K562 (cell line): ENCODE data around the gene HOXB7. TPM values are rescaled to one million over a fixed set of nuclear protein-coding genes. Genes with fewer than 3 reads are reported as not detected.
A peak's percentile ranks its signal among the peaks of the same experiment; 100 is the strongest.

Experiments used
- BHLHE40 ChIP-seq: IDR thresholded peaks from 2 replicates; pipeline ENCODE4 v1.6.1; 2011; ENCODE audit warnings: low read length, improper control_type of control experiment
- DMBX1 ChIP-seq: fragments of 250-450 bp; sonication (Bioruptor Pico); IDR thresholded peaks from 2 replicates; pipeline ENCODE4 v1.8.0; 2022; ENCODE audit warnings: inconsistent platforms, mild to moderate bottlenecking, moderate library complexity, borderline replicate concordance
- DPF2 ChIP-seq: fragments of 450-650 bp; IDR thresholded peaks from 2 replicates; pipeline ENCODE4 v1.6.1; 2016
- HMGN3 ChIP-seq: IDR thresholded peaks from 2 replicates; pipeline ENCODE4 v1.6.1; 2011; ENCODE audit warnings: borderline replicate concordance, low read depth, mild to moderate bottlenecking, mixed read lengths, low read length; ENCODE audit not compliant: insufficient read length; ENCODE audit errors: extremely low read depth
- IRF2 ChIP-seq: sonication (generic); formaldehyde crosslinking; IDR thresholded peaks from 2 replicates; pipeline ENCODE4 v1.8.1; 2022; ENCODE audit warnings: mild to moderate bottlenecking, missing genetic modification reagents
- NCOA4 ChIP-seq: fragments of 450-650 bp; IDR thresholded peaks from 2 replicates; pipeline ENCODE4 v1.6.1; 2018; ENCODE audit warnings: mild to moderate bottlenecking; ENCODE audit not compliant: partially characterized antibody
- OTX1 ChIP-seq: fragments of 450-650 bp; formaldehyde crosslinking; IDR thresholded peaks from 2 replicates; pipeline ENCODE4 v1.4.0; 2022; ENCODE audit warnings: mild to moderate bottlenecking
- RBM22 ChIP-seq: fragments of 200-400 bp; formaldehyde crosslinking; IDR thresholded peaks from 2 replicates; pipeline ENCODE4 v1.6.1; 2018; ENCODE audit warnings: low read length, low read depth; ENCODE audit not compliant: poor library complexity, severe bottlenecking
- SMAD2 ChIP-seq: fragments of 150-350 bp; IDR thresholded peaks from 2 replicates; pipeline ENCODE4 v1.6.1; 2014; ENCODE audit warnings: low read depth, mild to moderate bottlenecking, low read length
- SMC3 ChIP-seq: conservative IDR thresholded peaks from 2 replicates; pipeline ENCODE4 v1.6.1; 2011; ENCODE audit warnings: low read depth, low read length, improper control_type of control experiment; ENCODE audit not compliant: insufficient read depth
- XRCC3 ChIP-seq: fragments of 450-650 bp; IDR thresholded peaks from 2 replicates; pipeline ENCODE4 v1.6.1; 2017; ENCODE audit warnings: mild to moderate bottlenecking, moderate library complexity
- ZBTB8A ChIP-seq: fragments of 450-650 bp; IDR thresholded peaks from 2 replicates; pipeline ENCODE4 v1.6.1; 2018; ENCODE audit warnings: mild to moderate bottlenecking, moderate library complexity; ENCODE audit not compliant: partially characterized antibody
- ZNF780A ChIP-seq: fragments of 250-450 bp; sonication (Bioruptor Pico); IDR thresholded peaks from 2 replicates; pipeline ENCODE4 v1.5.0; 2021; ENCODE audit warnings: mild to moderate bottlenecking
- polyA plus RNA-seq, 8 experiments: library from polyadenylated mRNA; depleted of rRNA in 4 of 8; stranded (reverse) in 5 of 8; unstranded in 3 of 8; fragments of >200 nt; fragmentation: Nextera tagmentation in 2 of 8; fragmentation: Illumina TruSeq in 1 of 8; extraction: Ambion mirVana in 2 of 8; extraction: Trizol in 1 of 8; gene quantifications; 2 replicates each; pipeline versions ENCODE4 v1.2.1 to v1.2.3, GENCODE V29; 2011 to 2014; ENCODE audit warnings: inconsistent platforms in 1 of 8, missing spikeins in 1 of 8
- total RNA-seq, 7 experiments: library from RNA; depleted of rRNA in 6 of 7; stranded (reverse); fragments of >200 nt in 6 of 7; fragmentation: Illumina TruSeq in 2 of 7; extraction: Trizol in 2 of 7; gene quantifications; 2 replicates each; pipeline versions ENCODE4 v1.2.1 to v1.2.3, GENCODE V29; 2011 to 2021; ENCODE audit warnings: low replicate concordance in 1 of 7
- TF ChIP-seq, protein P1 (sequence below): IDR thresholded peaks from 3 replicates; pipeline ENCODE4 v1.6.1; 2011; ENCODE audit warnings: borderline replicate concordance, mild to moderate bottlenecking, moderate library complexity; ENCODE audit not compliant: insufficient read length; ENCODE audit errors: extremely low read depth
- TF ChIP-seq, protein P2 (sequence below): fragments of 450-650 bp; formaldehyde crosslinking; IDR thresholded peaks from 2 replicates; pipeline ENCODE4 v1.4.0; 2022; ENCODE audit warnings: missing genetic modification characterization
- TF ChIP-seq, protein P3 (sequence below): fragments of 250-450 bp; sonication (Bioruptor Pico); IDR thresholded peaks from 2 replicates; pipeline ENCODE4 v1.4.0; 2020
- TF ChIP-seq, protein P4 (sequence below): IDR thresholded peaks from 2 replicates; pipeline ENCODE4 v1.6.1; 2011; ENCODE audit not compliant: insufficient read length; ENCODE audit errors: extremely low read depth
- TF ChIP-seq, protein P5 (sequence below): IDR thresholded peaks from 3 replicates; pipeline ENCODE4 v1.6.1; 2011; ENCODE audit warnings: borderline replicate concordance, mild to moderate bottlenecking; ENCODE audit not compliant: insufficient read length, insufficient read depth
- TF ChIP-seq, protein P6 (sequence below): fragments of 250-450 bp; sonication (Bioruptor Pico); IDR thresholded peaks from 2 replicates; pipeline ENCODE4 v1.8.0; 2022; ENCODE audit warnings: inconsistent platforms, mild to moderate bottlenecking, moderate library complexity, borderline replicate concordance

Gene HOXB7
- total and polyA plus RNA-seq, 9 of the 15 experiments (the other 6 are each of a cell fraction or from before 2014, with no cell fraction given): 5.5 to 16.7 (median 8.3) TPM

DNA sequence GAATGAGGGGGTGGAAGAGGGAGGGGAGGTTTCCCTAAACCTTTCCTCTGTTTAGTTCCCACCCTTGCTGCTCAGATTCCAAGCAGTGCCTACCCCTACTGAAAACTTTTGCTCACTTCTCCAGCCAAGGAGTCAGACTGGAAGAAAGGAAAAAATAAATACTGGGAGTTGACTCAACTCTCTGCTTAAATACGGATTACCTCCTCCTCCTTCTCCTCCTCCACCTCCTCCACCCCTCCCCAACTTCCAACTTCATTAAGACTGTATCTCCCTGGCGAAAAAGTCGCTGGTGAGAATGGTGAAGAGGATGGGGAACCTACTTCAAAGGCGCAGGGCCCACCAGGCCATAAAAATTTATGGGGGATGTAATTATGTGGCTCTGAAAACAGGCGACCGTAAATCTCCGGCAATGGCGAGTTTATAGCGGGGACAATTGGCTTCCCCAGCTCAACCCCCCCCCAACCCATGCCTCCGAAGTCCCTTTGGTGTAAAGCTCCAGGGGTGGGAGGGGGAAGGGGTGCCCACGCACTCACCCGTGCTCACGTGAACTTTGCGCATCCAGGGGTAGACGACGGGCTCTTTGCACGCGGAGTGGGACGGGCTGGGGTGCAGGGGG lies 33.4 kb downstream of the HOXB7 start (continued):
- TF ChIP-seq, protein P1, sequence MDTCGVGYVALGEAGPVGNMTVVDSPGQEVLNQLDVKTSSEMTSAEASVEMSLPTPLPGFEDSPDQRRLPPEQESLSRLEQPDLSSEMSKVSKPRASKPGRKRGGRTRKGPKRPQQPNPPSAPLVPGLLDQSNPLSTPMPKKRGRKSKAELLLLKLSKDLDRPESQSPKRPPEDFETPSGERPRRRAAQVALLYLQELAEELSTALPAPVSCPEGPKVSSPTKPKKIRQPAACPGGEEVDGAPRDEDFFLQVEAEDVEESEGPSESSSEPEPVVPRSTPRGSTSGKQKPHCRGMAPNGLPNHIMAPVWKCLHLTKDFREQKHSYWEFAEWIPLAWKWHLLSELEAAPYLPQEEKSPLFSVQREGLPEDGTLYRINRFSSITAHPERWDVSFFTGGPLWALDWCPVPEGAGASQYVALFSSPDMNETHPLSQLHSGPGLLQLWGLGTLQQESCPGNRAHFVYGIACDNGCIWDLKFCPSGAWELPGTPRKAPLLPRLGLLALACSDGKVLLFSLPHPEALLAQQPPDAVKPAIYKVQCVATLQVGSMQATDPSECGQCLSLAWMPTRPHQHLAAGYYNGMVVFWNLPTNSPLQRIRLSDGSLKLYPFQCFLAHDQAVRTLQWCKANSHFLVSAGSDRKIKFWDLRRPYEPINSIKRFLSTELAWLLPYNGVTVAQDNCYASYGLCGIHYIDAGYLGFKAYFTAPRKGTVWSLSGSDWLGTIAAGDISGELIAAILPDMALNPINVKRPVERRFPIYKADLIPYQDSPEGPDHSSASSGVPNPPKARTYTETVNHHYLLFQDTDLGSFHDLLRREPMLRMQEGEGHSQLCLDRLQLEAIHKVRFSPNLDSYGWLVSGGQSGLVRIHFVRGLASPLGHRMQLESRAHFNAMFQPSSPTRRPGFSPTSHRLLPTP: no peak
- TF ChIP-seq, protein P2, sequence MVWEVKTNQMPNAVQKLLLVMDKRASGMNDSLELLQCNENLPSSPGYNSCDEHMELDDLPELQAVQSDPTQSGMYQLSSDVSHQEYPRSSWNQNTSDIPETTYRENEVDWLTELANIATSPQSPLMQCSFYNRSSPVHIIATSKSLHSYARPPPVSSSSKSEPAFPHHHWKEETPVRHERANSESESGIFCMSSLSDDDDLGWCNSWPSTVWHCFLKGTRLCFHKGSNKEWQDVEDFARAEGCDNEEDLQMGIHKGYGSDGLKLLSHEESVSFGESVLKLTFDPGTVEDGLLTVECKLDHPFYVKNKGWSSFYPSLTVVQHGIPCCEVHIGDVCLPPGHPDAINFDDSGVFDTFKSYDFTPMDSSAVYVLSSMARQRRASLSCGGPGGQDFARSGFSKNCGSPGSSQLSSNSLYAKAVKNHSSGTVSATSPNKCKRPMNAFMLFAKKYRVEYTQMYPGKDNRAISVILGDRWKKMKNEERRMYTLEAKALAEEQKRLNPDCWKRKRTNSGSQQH: no peak
- TF ChIP-seq, protein P3, sequence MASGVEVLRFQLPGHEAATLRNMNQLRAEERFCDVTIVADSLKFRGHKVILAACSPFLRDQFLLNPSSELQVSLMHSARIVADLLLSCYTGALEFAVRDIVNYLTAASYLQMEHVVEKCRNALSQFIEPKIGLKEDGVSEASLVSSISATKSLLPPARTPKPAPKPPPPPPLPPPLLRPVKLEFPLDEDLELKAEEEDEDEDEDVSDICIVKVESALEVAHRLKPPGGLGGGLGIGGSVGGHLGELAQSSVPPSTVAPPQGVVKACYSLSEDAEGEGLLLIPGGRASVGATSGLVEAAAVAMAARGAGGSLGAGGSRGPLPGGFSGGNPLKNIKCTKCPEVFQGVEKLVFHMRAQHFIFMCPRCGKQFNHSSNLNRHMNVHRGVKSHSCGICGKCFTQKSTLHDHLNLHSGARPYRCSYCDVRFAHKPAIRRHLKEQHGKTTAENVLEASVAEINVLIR (CRISPR knock-in tag): no peak
- no peak for TF ChIP-seq XRCC3
- TF ChIP-seq, protein P4, sequence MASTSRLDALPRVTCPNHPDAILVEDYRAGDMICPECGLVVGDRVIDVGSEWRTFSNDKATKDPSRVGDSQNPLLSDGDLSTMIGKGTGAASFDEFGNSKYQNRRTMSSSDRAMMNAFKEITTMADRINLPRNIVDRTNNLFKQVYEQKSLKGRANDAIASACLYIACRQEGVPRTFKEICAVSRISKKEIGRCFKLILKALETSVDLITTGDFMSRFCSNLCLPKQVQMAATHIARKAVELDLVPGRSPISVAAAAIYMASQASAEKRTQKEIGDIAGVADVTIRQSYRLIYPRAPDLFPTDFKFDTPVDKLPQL: no peak
- TF ChIP-seq RBM22: no peak
- TF ChIP-seq, protein P5, sequence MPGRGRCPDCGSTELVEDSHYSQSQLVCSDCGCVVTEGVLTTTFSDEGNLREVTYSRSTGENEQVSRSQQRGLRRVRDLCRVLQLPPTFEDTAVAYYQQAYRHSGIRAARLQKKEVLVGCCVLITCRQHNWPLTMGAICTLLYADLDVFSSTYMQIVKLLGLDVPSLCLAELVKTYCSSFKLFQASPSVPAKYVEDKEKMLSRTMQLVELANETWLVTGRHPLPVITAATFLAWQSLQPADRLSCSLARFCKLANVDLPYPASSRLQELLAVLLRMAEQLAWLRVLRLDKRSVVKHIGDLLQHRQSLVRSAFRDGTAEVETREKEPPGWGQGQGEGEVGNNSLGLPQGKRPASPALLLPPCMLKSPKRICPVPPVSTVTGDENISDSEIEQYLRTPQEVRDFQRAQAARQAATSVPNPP: no peak
- TF ChIP-seq BHLHE40: peak; percentile 75
- no peak for TF ChIP-seq HMGN3
- no peak for TF ChIP-seq OTX1
- no peak for TF ChIP-seq ZBTB8A
- no peak for TF ChIP-seq NCOA4
- TF ChIP-seq SMC3: no peak
- no peak for TF ChIP-seq IRF2 (CRISPR knock-in tag)
- no peak for TF ChIP-seq SMAD2
- TF ChIP-seq DPF2: 0 out of 2 replicates have a peak, but pooled peaks have one; percentile 16
- TF ChIP-seq, protein P6, sequence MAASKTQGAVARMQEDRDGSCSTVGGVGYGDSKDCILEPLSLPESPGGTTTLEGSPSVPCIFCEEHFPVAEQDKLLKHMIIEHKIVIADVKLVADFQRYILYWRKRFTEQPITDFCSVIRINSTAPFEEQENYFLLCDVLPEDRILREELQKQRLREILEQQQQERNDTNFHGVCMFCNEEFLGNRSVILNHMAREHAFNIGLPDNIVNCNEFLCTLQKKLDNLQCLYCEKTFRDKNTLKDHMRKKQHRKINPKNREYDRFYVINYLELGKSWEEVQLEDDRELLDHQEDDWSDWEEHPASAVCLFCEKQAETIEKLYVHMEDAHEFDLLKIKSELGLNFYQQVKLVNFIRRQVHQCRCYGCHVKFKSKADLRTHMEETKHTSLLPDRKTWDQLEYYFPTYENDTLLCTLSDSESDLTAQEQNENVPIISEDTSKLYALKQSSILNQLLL (CRISPR knock-in tag): no peak
- no peak for TF ChIP-seq DMBX1 (CRISPR knock-in tag)
- no peak for TF ChIP-seq ZNF780A (CRISPR knock-in tag)
